ENCODE measurements around the gene RAB35.

The RAB35 gene

DNA sequence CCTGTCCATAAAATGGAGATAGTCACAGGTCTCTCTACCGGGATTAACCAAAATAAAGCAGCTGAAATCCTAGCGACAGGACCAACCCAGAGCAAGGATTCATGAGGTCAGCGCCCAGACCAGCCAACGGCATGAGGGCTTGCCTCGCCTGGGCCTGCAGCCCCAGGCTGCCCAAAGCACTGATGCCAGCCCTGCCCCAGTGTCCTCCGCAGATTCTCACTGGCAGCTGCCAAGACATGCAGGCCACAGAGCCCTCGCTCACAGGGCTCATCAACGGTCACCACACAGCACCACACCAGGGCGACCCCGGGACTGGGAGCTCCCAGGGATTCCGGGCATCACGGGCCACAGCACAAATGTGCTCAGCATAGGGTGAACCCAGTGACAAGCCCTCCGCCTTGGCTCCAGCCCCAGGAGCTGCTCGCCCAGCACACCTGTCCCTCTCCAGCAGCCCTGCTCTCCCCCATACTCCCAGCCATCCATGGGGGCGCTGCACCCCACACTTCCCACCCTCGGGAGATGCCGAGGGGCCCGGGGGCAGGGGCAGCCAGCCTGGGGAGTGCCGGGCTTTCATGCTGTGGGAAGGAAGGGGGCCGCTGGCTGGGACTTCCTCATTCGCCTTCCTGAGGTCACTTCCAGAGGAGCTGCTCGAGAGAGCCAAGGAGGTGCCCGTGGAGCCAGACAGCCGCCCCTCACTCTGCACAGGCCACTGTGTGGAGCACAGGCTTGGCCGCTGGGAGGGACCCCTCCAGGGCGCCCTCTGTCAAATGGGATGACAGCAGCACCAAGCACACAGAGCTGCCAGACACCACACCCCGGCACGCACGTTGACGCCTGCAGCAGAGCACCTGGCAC is 14.1 kb downstream of the RAB35 start:
- no peak for DNase-seq

DNA sequence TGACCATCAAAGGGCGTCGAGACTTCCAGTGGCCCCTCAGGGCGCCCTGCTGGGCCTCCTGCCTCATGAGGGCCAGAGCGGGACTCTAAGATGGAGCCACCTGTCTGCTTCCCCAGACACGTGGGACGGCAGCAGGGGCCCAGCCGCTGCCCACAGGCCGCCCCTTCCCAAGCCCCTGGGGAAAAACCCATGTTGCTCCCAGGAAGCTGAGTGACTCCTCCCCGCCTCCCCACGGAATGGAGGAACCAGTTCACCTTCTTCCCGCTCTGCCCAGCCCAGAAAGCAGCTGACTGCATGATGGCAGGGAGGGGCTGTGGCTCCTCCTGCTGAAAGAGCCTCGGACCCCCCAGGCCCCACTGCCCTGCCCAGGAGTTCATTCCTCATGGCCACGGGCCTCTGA is 14.9 kb downstream of the RAB35 start:
- DNase-seq: no peak

DNA sequence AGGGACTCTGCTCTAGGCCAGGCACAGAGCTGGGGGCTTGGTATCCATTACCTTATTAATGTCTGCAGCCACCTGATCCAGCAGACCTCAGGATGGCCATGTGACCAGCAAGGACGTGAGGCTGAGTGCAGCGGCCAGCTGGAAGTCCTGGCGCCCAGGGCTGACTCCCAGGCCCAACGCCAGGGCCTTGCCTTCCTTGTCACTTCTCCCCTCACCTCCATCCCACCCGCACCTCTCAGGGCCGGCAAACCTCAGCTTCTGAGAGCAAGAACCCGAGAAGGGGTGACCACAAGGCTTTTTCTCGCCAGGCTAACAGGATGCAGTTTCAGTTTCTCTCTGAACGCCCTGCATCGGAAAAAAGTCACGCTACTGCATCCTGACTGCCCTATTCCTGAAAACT is 15.4 kb downstream of the RAB35 start:
- DNase-seq: no peak

DNA sequence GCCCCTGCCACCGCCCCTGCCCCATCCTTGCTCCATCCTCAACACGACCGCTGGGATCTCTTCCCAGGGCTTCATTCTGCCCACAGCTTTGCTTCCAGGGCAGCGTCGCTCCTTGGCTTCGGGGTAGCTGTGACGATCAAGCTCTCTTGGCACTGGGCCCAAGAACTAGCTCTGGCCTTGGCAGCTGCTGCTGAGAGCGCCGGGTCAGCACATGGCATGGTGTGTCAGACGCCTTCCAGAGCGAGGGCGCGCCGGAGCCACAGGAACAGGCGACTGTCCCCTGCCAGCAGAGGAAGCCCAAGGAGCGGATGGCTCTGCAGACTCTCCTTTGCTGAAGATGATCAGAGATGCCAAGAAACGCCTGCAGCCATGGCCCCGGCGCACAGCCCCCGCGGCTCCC is 15.9 kb downstream of the RAB35 start:
- DNase-seq: no peak

DNA sequence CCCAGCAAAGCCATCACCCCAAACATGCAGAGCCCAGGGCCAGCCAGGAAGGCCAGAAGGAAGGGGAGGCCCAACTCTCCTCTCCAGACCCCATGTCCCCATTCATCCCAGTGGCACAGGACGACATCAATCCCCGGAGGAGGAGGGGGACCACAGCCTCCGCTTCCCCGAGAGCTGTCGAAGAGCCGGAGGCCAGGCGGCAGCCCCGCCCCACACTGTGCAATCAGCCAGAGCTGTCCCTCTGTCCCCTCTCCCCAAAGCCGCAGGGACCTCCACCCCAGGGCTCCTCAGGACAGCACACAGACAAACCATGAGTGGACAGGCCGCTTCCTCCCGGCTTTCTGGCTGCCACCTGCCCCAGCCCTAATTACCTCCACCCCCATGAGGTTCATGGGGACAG is 16.8 kb downstream of the RAB35 start:
- DNase-seq: no peak

DNA sequence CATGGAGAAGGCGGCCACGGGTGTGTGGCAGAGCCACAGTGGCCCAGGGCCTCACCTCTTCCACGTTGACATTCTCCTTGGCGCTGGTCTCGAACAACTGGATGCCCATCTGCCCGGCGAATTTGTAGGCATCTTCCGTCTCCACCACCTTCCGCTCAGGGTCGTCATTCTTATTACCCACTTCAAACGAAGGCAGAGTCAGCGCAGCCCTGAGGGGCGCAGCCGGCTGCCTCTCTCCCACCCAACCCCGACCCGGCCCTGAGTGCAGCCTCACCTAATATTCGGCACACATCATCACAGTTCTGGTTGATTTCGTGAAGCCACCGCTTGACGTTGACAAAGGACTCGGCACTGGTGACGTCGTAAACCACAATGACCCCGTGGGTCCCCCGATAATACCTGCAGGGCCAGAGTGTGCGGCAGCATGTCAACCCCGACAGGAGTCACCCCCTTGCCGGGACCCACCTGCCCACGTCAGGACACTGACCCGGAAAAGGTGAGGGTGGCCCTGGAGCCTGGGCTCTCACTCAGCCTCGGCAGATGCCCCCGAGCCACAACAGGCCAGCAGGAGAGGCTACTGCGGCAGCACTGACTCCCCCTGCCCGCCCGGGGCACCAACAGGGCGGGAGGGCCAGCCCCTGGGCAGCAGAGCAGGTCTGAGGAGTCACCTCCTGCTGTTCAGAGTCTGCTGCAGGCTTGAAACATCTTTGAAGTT is 17.6 kb downstream of the RAB35 start:
- no peak for DNase-seq

DNA sequence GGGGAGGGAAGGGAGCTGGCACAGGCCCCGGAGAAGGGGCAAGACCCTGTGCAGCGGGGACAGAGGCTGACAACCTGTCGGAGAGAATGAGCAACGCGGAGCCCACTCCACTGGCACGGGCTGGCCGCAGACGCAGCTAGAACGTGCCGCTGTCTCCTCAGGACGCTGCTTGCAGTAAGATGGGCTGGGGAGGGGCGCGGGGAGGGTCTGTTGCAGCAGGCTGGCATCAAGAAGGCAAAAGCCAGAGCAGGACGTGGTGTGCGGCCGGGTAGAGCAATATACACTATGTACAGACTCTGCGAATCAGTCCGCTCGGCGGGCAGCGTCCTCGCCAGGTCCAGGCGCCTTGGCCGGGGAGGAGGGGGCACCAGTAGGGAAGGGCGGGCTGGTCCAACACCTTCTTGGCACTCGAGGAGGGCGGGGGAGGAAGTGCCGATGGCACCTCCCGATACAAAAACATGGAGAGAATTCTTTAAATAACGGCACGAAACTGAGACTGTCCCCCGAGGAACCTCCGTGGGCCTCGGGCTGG is 19.8 kb downstream of the RAB35 start:
- no peak for DNase-seq

DNA sequence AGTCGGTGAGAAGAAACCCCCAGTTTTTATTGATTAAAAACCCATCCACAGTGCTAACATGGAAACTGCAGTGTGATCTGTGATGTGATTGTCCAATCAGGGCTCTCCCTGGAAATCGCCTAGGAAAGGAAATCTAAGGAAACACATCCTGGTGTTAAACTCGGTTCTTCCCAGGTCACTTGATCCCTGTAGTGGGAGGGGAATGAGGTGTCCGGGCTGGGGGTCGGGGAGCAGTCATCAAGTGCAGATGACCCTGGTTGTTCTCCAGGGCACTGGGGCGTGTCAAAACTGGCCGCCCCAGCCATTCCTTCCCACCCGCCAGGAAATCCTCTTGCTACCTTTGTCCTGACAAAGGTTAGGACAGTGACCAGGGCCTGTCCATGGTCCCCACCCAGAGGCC is 20.8 kb downstream of the RAB35 start:
- DNase-seq: no peak

DNA sequence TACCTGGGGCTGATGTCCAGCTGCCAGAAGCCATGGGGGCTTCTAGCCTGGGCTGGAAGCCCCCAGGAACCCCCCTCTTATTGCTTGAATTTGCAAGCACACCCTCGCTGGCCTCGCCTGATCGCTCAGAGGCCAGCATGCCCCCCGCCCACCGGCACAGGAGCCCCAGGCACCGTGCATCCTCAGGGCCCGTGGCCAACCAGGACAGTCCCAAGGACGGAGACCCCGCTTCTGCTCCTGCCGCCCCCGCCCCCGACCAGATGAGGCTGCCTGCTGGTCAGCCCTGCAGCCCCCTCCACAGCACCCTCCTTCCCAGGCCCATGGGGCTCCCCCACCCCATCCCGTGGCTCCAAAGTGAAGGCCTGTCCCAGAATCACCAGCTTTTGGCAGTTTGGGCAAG is 21.2 kb downstream of the RAB35 start:
- DNase-seq: no peak

DNA sequence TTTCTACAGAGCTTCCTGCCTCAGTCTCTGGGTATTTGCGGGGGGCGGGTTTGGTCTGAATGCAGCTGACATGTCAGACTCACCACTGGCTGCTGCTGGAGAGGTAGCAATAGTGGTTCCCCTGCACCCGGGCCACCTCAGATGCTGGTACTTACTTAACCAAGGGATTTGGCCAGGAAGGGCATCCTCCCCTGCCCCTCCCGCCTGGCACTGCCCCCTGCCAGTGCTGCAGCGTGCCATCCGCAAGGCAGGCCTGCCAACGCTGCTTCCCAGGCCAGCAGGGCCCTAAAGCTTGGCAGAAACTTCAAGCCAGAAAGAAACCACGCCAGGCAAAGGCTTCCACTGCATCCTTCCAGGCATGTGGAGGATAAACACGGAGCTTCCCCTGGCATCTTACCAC is 22.1 kb downstream of the RAB35 start:
- no peak for DNase-seq

DNA sequence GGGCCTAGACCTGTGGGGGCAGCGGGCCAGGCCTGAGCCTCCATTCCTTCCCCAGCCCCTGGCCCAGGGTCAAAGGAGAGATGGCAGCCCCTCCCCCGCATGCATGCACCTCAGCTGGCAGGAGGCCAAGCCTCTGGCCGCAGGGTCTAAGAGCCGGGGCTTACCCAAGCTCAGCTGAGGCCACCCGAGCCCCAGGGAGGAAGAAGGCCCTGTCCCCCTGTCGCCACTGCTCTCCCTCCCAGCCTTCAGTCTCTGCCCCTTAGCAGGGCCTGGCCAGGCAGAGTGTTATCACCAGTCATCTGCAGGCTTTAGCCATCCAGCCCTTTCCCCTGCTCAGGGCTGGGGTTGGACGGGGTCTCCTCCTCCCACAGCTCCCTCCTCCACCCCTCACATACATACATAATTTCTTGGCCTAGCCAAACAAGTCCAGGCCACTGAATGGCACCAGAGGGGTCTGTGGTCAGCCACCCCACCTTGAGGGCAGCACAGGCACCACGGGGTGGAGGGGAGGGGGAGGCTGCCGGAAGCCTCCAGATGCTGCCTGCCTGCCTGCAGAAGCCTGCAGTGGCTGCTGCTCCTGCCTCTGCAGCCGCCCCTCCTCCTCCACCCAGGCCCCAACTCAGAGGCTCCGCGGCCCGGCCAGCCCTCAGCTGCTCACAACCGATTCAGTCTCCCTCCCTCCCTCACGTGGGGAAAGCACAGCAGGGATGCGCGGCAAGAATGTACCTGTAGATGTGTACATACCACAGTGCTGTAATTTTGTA is 22.8 kb downstream of the RAB35 start:
- DNase-seq: peak; percentile 77

DNA sequence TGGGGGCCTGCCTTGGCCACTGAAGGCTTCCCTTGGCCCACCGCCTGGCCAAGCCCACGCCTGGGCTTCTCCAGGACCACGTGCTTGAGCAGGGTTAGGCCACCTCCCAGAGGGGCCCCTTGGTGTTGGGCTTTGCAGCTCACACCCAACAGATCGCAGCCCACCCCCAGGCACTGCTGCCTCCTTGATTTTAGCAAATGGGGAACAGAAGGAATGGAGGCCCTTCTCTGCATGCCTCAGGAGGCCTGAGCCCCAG is 23.3 kb downstream of the RAB35 start:
- no peak for DNase-seq

DNA sequence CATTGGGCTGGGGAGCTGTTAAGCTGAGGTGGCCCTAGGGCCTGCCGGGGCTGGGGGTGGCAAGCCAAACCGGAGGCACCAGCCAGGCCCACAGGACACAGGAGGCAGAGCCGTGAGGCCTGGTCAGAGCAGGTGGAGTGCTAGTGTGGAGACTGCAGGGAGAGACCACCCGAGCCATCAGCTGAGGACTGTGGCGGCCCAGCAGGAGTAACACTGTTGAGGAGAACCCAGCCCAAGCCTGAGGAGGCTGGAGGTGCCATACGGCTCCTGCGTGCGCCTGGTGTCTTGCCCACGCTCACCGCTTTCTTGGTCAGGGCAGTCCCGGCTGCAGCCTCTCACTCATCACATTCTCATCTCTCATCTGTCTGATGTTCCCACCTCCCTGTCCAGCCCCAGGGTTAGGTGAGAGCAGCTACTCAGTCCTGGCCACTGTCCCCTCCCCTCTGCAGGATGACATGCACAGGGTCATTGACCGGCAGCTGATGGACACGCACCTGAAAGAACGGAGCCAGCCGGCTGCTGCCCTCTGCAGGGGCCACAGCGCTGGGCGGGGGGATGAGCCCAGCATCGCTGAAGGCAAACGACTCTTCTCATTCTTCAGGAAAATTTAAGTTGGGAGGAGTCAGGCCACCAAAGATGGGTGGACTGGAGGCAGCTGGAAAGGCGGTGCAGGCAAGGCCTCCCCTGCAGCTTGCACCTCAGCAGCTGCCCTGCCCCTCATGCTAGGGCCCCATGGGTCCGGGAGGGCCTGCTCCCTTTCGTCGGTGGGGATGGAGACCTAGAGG is 23.8 kb downstream of the RAB35 start:
- no peak for DNase-seq

DNA sequence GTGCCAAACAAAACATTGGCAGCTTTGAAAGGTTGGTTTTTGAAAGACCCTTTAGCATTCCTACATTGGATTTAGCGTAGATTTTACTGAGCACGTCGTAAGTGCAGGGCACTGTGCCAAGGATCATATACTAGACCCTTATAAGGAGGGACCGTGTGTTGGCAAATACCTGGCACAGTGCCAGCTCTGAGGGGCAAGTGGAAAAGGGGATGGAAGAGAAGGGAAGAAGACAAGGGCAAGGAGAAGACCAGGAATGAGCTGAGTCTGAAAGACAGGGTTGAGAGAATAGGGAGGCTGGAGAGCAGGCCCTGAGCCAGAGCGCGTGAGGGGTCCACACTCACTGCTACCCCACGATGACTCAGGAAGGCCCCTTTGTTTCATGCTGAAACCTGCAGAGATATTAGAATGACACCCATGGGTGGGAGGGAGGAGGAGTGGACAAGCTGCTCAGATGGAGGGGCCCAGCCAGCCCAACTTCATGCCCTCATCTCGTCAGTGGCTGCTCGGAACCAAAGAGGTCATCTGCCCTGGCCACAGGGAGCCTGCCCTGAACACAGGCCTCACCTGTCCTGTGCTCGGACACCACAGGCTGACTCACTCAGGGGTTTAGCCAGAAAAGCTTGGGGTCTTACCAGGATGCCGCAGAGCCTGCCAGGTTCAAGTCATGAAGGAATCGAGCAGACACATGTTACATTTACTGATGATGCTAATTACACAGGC is 25.0 kb downstream of the RAB35 start:
- DNase-seq: peak; percentile 20

DNA sequence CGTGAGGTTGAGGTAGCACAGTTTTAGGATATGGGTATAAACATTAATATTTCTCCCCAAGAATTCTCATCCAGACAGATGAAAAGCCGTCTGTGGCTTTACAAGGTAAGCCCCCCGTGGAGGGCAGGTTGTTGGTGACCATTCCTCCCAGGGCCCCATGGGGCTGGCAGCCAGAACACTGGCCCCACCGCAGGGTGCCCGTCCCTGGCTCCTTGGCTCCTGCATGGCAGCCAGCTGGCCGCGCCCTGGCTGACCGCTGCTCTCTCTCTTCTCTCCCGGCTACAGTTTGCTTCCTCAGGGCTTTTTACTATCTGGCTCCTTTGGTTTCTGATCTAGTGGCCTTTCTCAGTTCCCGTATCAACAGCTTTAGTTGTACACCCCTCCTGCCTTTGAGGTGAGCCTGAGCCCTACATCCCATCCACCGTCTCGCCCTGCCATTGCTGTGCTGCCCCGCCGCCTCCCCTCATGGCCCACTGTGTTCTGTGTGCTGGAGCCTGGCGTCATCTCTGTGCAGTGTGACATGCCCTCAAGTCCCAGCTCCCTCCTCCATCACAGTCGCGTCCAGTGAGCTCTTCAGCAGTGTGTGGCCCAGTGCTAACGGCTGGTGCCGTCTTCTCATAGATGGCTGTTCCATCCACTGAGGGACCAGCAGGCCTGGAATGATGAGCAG is 25.8 kb downstream of the RAB35 start:
- DNase-seq: no peak

DNA sequence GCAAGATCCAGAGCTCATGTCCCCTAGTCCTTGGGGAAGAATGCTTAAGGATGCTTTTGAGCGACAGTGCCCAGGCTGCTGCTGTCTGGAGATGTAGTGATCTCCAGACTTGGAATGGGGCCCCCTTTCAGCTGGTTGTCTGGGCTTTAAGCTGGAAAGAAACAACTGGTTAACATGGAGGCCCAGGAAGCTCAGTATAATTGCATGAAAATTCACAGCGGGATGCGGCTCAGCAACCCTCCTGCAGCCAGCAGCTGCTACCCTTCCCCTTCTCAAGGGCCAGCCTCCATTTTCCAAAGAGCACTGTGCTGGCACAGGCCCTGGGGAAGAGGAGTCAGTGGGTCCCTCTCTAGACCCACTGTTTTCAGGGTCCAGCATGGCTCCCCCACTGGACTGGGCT is 26.3 kb downstream of the RAB35 start:
- no peak for DNase-seq

DNA sequence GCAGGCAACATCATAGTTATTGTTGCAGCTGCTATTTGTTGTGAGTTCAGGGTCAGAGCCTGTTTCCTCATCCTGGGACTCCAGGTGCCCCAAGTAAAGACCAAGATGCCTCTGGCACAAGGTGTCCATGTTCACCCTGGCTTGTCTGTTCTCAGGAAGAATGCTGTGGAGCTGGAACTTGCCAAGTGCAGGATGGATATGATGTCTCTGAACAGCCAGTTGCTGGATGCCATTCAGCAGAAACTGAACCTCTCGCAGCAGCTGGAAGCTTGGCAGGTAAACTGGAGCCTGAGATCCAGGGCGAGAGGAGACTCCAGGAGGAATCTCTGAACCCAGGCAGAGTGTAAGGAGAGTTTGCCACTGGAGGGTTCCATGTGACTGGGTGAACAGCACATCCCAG is 26.8 kb downstream of the RAB35 start:
- no peak for DNase-seq

DNA sequence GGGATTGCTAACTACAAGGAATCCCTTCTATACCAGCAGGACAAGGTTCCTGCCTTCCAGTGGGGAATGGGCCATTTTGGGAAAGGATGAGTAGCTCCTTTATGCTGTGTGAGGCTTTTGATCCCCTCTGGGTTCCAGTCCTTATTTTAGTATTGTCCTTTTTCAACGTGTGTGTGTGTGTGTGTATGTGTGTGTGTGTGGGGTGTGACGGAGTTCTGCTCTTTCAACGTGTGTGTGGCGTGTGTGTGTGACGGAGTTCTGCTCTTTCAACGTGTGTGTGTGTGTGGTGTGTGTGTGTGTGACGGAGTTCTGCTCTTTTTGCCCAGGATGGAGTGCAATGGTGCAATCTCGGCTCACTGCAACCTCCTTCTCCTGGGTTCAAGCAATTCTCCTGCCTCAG is 27.4 kb downstream of the RAB35 start:
- no peak for DNase-seq

DNA sequence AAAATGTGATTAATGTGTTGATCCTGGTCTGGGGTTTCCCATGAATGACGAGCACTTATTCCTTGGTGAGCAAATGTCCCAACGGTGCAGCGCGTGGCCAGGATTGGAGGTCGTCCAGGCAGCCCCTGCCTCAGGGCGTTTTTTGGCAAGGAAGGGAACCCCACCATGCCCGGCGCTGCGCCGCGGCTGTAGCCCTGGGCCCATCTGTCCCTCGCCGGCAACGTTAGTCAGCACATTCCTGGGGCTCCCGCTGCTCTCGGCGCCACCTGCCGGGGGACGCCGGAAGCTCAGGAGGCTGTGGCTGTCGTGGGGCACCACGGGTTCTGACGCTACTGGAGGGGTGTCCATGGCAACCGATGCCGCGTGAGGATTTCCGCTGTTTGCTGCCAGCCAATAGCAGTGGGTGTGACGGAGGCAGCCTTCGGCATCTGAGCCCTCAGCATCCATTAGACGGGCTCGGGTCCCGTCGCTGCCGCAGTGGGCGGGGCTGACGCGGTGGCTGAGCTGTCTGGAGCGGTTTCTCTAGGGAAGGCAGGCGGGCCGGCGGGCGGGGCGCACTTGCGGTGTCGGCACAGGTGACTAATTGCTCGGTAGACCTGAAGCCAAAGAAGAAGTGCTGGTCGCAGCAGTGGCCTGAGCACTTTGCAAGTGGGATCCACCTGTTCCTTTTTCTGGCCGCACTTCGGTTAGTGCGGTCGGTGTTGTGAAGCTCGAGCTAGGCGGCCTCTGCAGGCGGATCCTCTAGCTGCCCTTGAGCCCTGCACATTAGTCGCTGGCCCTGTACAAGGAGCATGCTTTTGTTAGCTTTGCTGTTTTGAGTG is 29.5 kb downstream of the RAB35 start:
- peak; percentile 100 for DNase-seq

DNA sequence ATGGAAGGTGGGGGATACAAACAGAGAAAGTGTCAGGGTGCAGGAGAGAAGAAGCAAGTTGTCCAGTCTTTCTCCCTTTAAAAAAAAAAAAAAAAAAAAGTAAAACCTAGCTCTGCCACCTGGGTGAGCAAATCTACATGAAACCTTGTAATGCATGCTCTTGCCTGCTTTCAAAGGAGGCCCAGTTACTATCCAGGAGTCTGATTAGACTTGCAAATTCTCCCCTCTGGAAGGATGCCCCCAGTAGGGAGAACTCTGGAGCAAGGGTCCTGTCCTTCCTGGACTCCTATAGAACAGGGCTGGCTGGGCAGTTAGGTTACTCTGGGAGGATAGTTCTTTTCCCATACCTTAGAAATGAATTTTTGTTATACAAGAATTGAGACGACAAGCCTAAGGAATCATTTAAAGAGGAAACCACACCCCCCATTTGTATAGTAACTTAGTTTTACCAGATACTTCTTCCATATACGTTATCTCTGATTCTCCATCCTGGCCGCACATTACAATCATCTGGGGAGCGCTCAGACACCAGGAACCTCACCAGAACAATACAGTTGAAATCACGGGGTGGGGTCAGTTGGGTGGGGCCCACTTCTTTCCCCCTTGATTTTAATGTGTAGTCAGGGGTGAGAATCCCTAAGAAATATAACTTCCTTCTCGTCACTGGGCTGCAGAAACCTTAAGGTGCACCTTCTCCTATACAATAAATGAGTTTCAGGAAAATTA is 30.5 kb downstream of the RAB35 start:
- DNase-seq: no peak

Data from NCI-H82 (cell line).